ENCODE measurements around the gene SLC37A3. TPM values are rescaled to one million over a fixed set of nuclear protein-coding genes. Genes with fewer than 3 reads are reported as not detected.

Gene SLC37A3
- total and polyA plus RNA-seq, 4 donors: 7.3 to 30.8 (median 10.6) TPM

GRCh38 chr7:140330595-140330994 is 67.7 kb downstream of the SLC37A3 start:
- WGBS: 94% methylated on average over 3 of the region's 3 CpGs

More at GRCh38 chr7:140330595-140330994, 67.7 kb downstream of the SLC37A3 start:
- Histone ChIP-seq H3K27ac (ENCODE audit: low read depth in 1 of 2, low read length in 2 of 2) (no peak overlapping the region), H3K36me3 (ENCODE audit: control insufficient read depth in 4 of 4, insufficient read depth in 3 of 4, low read depth in 1 of 4, low read length in 3 of 4) (peaks cover 0 to 9% (median 6%) of the 10 kb centered on the region in 4 donors), H3K4me1 (ENCODE audit: control insufficient read depth in 4 of 4, insufficient read depth in 4 of 4, low read length in 3 of 4) (peaks cover 0 to 7% (median 2%) of the 10 kb centered on the region in 4 donors), H3K9me3 (ENCODE audit: control insufficient read depth in 4 of 4, low read length in 3 of 4) (no peaks in the 10 kb centered on the region), H3K27me3 (ENCODE audit: control insufficient read depth in 4 of 4, insufficient read depth in 4 of 4, low read length in 3 of 4) (no peaks in the 10 kb centered on the region), H3K4me3 (ENCODE audit: low read depth in 1 of 3, low read length in 3 of 3) (no peak overlapping the region), H3K9ac (ENCODE audit: low read depth in 1 of 2, low read length in 2 of 2) (no peak overlapping the region)
- DNase-seq (ENCODE audit: low spot score): no peak
- TF ChIP-seq TAF1 (conservative IDR thresholded peaks at IDR 0.05) (no peak), FOXA1 (IDR thresholded peaks at IDR 0.05) (no peak), ATF3 (IDR thresholded peaks at IDR 0.05) (no peak), CTCF (IDR thresholded peaks at IDR 0.05; ENCODE audit: low read depth, low read length, missing input control) (no peak), YY1 (IDR thresholded peaks at IDR 0.05) (no peak), ZBTB33 (IDR thresholded peaks at IDR 0.05) (no peak), HNF4A (conservative IDR thresholded peaks at IDR 0.05) (no peak), RXRA (IDR thresholded peaks at IDR 0.05) (no peak), MAX (IDR thresholded peaks at IDR 0.05) (no peak), REST (IDR thresholded peaks at IDR 0.05) (no peak), GABPA (IDR thresholded peaks at IDR 0.05 in 1 of 2, conservative IDR thresholded peaks at IDR 0.05 in 1 of 2) (no peak), FOXA2 (IDR thresholded peaks at IDR 0.05) (no peak), SP1 (IDR thresholded peaks at IDR 0.05) (no peak), RAD21 (IDR thresholded peaks at IDR 0.05) (no peak), NR2F2 (IDR thresholded peaks at IDR 0.05) (no peak), EGR1 (IDR thresholded peaks at IDR 0.05; ENCODE audit: low read depth in 2 of 2) (no peak), HNF4G (IDR thresholded peaks at IDR 0.05) (no peak), JUND (IDR thresholded peaks at IDR 0.05) (no peak)
